Thyroid gland (tissue), 4 donors: ENCODE measurements around the gene SDHB.

Source experiments
- CTCF ChIP-seq, 6 experiments: fragments of 200-600 bp in 3 of 6; fragments of 450-650 bp in 3 of 6; sonication (generic) in 3 of 6; IDR thresholded peaks; one replicate each; pipeline ENCODE4 v1.5.1; 2016 to 2019; ENCODE audit warnings: antibody characterized with exemption in 6 of 6, mild to moderate bottlenecking in 2 of 6, inconsistent platforms in 1 of 6, moderate library complexity in 1 of 6
- POLR2A ChIP-seq, 2 donors: fragments of 450-650 bp; IDR thresholded peaks; one replicate each; pipeline ENCODE4 v1.6.1; 2017; ENCODE audit warnings: antibody characterized with exemption in 2 of 2, mild to moderate bottlenecking in 2 of 2, moderate library complexity in 1 of 2

GRCh38 chr1:16999863-17000262, 54.0 kb downstream of the SDHB start:
- no peak for TF ChIP-seq CTCF (IDR thresholded peaks at IDR 0.05)
- no peak for TF ChIP-seq POLR2A (IDR thresholded peaks at IDR 0.05)
